HepG2 (cell line): ENCODE data around the gene RGSL1. TPM values are rescaled to one million over a fixed set of nuclear protein-coding genes. Genes with fewer than 3 reads are reported as not detected.

ENCODE experiments used
- ATAC-seq: fragments of 200-7000 bp; cut with Tn5 transposase; 3 replicates; pipeline ENCODE4 v1.9.1; 2020; ENCODE audit warnings: mild to moderate bottlenecking, moderate library complexity
- BruUV-seq: library from RNA; stranded (reverse); fragments of 400-500 nt; replicated peaks from 2 replicates; lab custom pipeline; 2021; lab: Mats Ljungman, UMichigan
- CTCF ChIA-PET: fragments of 300-600 bp; formaldehyde crosslinking; extraction: SDS; loops from one replicate; lab custom pipeline; 2021; ENCODE audit warnings: low total read pairs, inconsistent platforms, low intra/inter-chr PET ratio; lab: Yijun Ruan, JAX
- POLR2A ChIA-PET: fragments of 350-600 bp; sonication (Branson Sonifier 250); formaldehyde crosslinking; loops from one replicate; lab custom pipeline; 2020; ENCODE audit warnings: antibody characterized with exemption, inconsistent platforms; lab: Yijun Ruan, JAX
- DNase-seq: peaks from one replicate; pipeline ENCODE4 v3.0.0-alpha.2; 2015; ENCODE audit warnings: low spot score
- FAIRE-seq: peaks from 3 replicates; lab custom pipeline; 2011; peaks lifted over from hg19 to GRCh38; lab: Jason Lieb, UNC
- H2AFZ ChIP-seq: one replicate; pipeline ENCODE4 v1.6.1; 2011; ENCODE audit warnings: low read length, inconsistent platforms
- H3K27ac ChIP-seq: fragments of 300-600 bp; 3 replicates; pipeline ENCODE4 v1.8.0; 2011; ENCODE audit warnings: mixed run types, mild to moderate bottlenecking, mixed read lengths, low read length, inconsistent platforms; ENCODE audit not compliant: insufficient read depth; ENCODE audit errors: extremely low read length
- H3K27me3 ChIP-seq, 2 experiments: fragments of 200-600 bp in 1 of 2; 2 replicates in 1 of 2; 3 replicates in 1 of 2; pipeline versions ENCODE4 v1.6.0 to v1.8.0; 2011; ENCODE audit warnings: low read length in 2 of 2, mild to moderate bottlenecking in 2 of 2, moderate library complexity in 2 of 2, inconsistent platforms in 1 of 2; ENCODE audit not compliant: insufficient read depth in 2 of 2, control insufficient read depth in 1 of 2
- H3K36me3 ChIP-seq, 2 experiments: fragments of 200-600 bp in 1 of 2; replicated peaks in 1 of 2; 2 replicates in 1 of 2; 3 replicates in 1 of 2; pipeline versions ENCODE4 v1.5.1 to v1.8.0; 2011; ENCODE audit warnings: low read length in 2 of 2, inconsistent platforms in 1 of 2; ENCODE audit not compliant: insufficient read depth in 2 of 2, control insufficient read depth in 1 of 2
- H3K4me1 ChIP-seq: 2 replicates; pipeline ENCODE4 v1.5.1; 2012; ENCODE audit warnings: low read length, inconsistent platforms; ENCODE audit not compliant: insufficient read depth
- H3K4me2 ChIP-seq: 2 replicates; pipeline ENCODE4 v1.6.0; 2011; ENCODE audit warnings: low read depth, low read length, inconsistent platforms
- H3K4me3 ChIP-seq, 3 experiments: fragments of 200-600 bp in 1 of 3; sonication (generic), shearing (Covaris generic) in 1 of 3; replicated peaks in 1 of 3; 2 replicates each; pipeline ENCODE4 v1.5.1; 2011 to 2016; ENCODE audit warnings: low read length in 3 of 3, inconsistent platforms in 2 of 3, low read depth in 2 of 3, mild to moderate bottlenecking in 2 of 3, control low read depth in 1 of 3, mixed read lengths in 1 of 3; ENCODE audit not compliant: insufficient read depth in 1 of 3
- H3K79me2 ChIP-seq: one replicate; pipeline ENCODE4 v1.6.1; 2011; ENCODE audit warnings: low read length, inconsistent platforms; ENCODE audit not compliant: insufficient read depth
- H3K9ac ChIP-seq: 2 replicates; pipeline ENCODE4 v1.6.0; 2011; ENCODE audit warnings: mild to moderate bottlenecking, low read depth, low read length, inconsistent platforms; ENCODE audit not compliant: insufficient read depth
- H3K9me3 ChIP-seq: 2 replicates; pipeline ENCODE4 v1.5.1; 2012; ENCODE audit warnings: mild to moderate bottlenecking, low read length
- H4K20me1 ChIP-seq: 2 replicates; pipeline ENCODE4 v1.6.0; 2011; ENCODE audit warnings: inconsistent platforms, mild to moderate bottlenecking, low read length, moderate library complexity; ENCODE audit not compliant: insufficient read depth
- PHF8 ChIP-seq: sonication (generic); formaldehyde crosslinking; IDR thresholded peaks from 2 replicates; pipeline ENCODE4 v1.5.0; 2020; ENCODE audit warnings: missing genetic modification reagents
- WGBS: methylation state at CpG from one replicate; pipeline ENCODE4 v1.1.6; 2017; ENCODE audit warnings: low lambda C conversion rate; 5-methylcytosine and 5-hydroxymethylcytosine counted together
- in situ Hi-C: cut with HindIII; loops from 2 replicates; pipeline ENCODE4 v1.10.0; 2017; ENCODE audit warnings: low pct_unique_long_range_greater_than_20kb; ENCODE audit not compliant: extremely low pct_ligation_motif_present
- intact Hi-C: fragments of 100-400 bp; cut with micrococcal nuclease; formaldehyde crosslinking; loops from one replicate; pipeline ENCODE4 v1.10.0; 2022; ENCODE audit not compliant: unreplicated experiment
- polyA plus RNA-seq, 8 experiments: library from polyadenylated mRNA; depleted of rRNA in 3 of 8; stranded (reverse) in 7 of 8; unstranded in 1 of 8; fragments of >200 nt; fragmentation: Illumina TruSeq in 4 of 8; extraction: Trizol in 4 of 8; gene quantifications; 2 replicates each; pipeline versions ENCODE4 v1.2.1 to v1.2.3, GENCODE V29; 2011 to 2016; ENCODE audit warnings: low read depth in 4 of 8, missing spikeins in 1 of 8, mixed read lengths in 1 of 8; ENCODE audit not compliant: insufficient read depth in 1 of 8
- total RNA-seq, 5 experiments: library from RNA; depleted of rRNA; stranded (reverse); fragments of >200 nt; fragmentation: Illumina TruSeq; extraction: Trizol; gene quantifications; 2 replicates each; pipeline ENCODE4 v1.2.3, GENCODE V29; 2016; ENCODE audit warnings: low read depth in 1 of 5
- TF ChIP-seq, protein P1 (sequence below): sonication (generic); formaldehyde crosslinking; IDR thresholded peaks from 2 replicates; pipeline ENCODE4 v1.4.0; 2020; ENCODE audit warnings: mild to moderate bottlenecking, missing genetic modification reagents
- TF ChIP-seq, protein P2 (sequence below): sonication (generic); formaldehyde crosslinking; IDR thresholded peaks from 2 replicates; pipeline ENCODE4 v1.4.0; 2020; ENCODE audit warnings: mild to moderate bottlenecking, missing genetic modification reagents
- TF ChIP-seq, protein P3 (sequence below): IDR thresholded peaks from 2 replicates; pipeline ENCODE4 v1.6.1; 2016
- TF ChIP-seq, protein P4 (sequence below): sonication (generic); formaldehyde crosslinking; IDR thresholded peaks from 2 replicates; pipeline ENCODE4 v1.8.0; 2022; ENCODE audit warnings: mild to moderate bottlenecking, missing genetic modification reagents, moderate library complexity
- TF ChIP-seq, protein P5 (sequence below): fragments of 450-650 bp; IDR thresholded peaks from 2 replicates; pipeline ENCODE4 v1.6.1; 2017

Gene RGSL1
- total and polyA plus RNA-seq, 2 of the 13 experiments (the other 11 are each of a cell fraction or from before 2014, with no cell fraction given), result not detected

DNA sequence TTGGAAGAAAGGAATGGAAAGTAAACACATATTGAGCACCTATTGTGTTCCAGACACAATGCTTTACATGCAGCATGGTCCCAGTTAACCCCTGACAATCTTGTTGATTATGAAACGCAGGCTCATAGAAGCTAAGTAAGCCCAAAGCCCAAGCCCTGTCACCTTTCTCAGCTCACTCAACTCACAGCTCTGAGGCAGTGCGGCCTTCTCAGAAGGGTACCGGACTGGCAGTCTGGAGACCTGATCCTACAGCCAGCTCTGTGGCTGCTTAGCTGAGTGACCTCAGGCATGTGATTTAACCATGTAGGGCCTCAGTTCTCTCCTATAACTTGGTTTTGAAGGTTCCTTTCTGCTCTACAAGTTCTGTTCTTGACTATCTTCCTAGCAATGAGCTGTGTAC lies 139.6 kb downstream of the RGSL1 start (continued):
- TF ChIP-seq, protein P1, sequence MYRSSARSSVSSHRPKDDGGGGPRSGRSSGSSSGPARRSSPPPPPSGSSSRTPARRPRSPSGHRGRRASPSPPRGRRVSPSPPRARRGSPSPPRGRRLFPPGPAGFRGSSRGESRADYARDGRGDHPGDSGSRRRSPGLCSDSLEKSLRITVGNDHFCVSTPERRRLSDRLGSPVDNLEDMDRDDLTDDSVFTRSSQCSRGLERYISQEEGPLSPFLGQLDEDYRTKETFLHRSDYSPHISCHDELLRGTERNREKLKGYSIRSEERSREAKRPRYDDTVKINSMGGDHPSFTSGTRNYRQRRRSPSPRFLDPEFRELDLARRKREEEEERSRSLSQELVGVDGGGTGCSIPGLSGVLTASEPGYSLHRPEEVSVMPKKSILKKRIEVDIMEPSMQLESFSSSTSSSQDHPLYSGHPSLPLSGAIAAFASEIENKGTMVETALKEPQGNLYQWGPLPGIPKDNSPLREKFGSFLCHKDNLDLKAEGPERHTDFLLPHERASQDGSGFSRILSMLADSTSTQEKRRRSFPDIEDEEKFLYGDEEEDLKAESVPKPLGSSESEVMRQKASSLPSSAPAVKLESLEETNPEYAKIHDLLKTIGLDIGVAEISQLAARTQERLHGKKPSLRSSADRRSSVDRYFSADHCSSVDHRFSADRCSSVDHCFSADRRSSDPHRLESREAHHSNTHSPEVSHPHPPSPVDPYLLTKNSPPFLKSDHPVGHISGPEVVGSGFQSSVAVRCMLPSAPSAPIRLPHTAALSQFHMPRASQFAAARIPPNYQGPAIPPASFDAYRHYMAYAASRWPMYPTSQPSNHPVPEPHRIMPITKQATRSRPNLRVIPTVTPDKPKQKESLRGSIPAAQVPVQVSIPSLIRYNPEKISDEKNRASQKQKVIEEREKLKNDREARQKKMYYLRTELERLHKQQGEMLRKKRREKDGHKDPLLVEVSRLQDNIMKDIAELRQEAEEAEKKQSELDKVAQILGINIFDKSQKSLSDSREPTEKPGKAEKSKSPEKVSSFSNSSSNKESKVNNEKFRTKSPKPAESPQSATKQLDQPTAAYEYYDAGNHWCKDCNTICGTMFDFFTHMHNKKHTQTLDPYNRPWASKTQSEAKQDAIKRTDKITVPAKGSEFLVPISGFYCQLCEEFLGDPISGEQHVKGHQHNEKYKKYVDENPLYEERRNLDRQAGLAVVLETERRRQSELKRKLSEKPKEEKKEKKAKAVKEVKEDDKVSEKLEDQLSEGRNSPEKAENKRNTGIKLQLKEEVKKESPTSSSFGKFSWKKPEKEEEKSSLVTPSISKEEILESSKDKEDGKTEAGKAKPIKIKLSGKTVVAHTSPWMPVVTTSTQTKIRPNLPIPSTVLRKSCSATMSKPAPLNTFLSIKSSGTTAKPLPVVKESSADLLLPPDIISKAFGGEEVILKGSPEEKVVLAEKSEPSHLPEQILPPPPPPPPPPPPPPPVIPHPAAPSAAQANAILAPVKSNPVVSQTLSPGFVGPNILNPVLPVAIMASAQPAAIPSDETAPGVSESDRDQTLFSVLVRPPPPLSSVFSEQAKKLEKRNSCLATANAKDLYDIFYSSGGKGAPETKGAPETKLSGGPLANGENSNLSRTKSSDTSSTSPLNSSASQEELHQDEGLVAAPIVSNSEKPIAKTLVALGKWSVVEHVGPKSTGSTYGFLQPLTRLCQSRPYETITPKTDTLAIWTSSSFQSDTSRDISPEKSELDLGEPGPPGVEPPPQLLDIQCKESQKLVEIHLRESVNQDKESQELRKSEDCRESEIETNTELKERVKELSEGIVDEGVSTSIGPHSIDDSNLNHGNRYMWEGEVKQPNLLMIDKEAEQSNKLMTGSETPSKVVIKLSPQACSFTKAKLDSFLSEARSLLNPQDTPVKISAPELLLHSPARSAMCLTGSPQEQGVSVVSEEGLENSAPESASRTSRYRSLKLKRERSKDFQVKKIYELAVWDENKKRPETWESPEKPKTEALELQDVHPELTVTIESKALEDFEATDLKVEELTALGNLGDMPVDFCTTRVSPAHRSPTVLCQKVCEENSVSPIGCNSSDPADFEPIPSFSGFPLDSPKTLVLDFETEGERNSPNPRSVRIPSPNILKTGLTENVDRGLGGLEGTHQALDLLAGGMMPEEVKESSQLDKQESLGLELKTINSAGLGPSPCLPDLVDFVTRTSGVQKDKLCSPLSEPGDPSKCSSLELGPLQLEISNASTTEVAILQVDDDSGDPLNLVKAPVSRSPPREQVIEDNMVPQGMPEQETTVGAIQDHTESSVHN (CRISPR knock-in tag), result no peak
- TF ChIP-seq, protein P2, sequence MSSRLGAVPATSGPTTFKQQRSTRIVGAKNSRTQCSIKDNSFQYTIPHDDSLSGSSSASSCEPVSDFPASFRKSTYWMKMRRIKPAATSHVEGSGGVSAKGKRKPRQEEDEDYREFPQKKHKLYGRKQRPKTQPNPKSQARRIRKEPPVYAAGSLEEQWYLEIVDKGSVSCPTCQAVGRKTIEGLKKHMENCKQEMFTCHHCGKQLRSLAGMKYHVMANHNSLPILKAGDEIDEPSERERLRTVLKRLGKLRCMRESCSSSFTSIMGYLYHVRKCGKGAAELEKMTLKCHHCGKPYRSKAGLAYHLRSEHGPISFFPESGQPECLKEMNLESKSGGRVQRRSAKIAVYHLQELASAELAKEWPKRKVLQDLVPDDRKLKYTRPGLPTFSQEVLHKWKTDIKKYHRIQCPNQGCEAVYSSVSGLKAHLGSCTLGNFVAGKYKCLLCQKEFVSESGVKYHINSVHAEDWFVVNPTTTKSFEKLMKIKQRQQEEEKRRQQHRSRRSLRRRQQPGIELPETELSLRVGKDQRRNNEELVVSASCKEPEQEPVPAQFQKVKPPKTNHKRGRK (CRISPR knock-in tag), result no peak

DNA sequence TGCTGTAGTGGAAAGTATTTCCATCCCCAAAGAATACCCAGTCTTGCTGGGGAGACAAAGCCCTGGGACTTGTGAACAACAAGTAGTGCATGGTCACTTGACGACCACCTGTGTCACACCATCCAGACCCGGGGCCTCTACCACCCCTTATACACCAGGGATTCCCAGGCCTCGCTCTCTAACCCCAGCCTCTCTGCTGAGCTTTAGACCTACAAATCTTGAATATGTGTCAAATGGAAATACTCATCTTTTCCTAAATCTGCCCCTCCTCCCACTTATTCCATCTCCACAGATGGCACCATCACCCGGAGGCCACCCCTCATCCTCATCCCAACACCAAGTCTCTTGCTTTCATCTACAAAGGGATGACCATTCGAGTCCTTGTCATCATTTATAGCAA lies 140.0 kb downstream of the RGSL1 start:
- no peak for FAIRE-seq
- no peak overlapping the region for H3K9ac ChIP-seq
- no peak for TF ChIP-seq PHF8 (CRISPR knock-in tag)
- TF ChIP-seq, protein P3, sequence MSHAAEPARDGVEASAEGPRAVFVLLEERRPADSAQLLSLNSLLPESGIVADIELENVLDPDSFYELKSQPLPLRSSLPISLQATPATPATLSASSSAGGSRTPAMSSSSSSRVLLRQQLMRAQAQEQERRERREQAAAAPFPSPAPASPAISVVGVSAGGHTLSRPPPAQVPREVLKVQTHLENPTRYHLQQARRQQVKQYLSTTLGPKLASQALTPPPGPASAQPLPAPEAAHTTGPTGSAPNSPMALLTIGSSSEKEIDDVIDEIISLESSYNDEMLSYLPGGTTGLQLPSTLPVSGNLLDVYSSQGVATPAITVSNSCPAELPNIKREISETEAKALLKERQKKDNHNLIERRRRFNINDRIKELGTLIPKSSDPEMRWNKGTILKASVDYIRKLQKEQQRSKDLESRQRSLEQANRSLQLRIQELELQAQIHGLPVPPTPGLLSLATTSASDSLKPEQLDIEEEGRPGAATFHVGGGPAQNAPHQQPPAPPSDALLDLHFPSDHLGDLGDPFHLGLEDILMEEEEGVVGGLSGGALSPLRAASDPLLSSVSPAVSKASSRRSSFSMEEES, result no peak
- TF ChIP-seq, protein P4, sequence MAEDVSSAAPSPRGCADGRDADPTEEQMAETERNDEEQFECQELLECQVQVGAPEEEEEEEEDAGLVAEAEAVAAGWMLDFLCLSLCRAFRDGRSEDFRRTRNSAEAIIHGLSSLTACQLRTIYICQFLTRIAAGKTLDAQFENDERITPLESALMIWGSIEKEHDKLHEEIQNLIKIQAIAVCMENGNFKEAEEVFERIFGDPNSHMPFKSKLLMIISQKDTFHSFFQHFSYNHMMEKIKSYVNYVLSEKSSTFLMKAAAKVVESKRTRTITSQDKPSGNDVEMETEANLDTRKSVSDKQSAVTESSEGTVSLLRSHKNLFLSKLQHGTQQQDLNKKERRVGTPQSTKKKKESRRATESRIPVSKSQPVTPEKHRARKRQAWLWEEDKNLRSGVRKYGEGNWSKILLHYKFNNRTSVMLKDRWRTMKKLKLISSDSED (CRISPR knock-in tag), result no peak
- TF ChIP-seq, protein P5, sequence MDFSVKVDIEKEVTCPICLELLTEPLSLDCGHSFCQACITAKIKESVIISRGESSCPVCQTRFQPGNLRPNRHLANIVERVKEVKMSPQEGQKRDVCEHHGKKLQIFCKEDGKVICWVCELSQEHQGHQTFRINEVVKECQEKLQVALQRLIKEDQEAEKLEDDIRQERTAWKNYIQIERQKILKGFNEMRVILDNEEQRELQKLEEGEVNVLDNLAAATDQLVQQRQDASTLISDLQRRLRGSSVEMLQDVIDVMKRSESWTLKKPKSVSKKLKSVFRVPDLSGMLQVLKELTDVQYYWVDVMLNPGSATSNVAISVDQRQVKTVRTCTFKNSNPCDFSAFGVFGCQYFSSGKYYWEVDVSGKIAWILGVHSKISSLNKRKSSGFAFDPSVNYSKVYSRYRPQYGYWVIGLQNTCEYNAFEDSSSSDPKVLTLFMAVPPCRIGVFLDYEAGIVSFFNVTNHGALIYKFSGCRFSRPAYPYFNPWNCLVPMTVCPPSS, result no peak

More for the DNA sequence above, 140.0 kb downstream of the RGSL1 start:
- Histone ChIP-seq H3K4me2 (no peak overlapping the region), H3K79me2 (no peaks in the 10 kb centered on the region), H3K9me3 (no peaks in the 10 kb centered on the region), H3K27me3 (no peaks in the 10 kb centered on the region), H4K20me1 (no peaks in the 10 kb centered on the region), H2AFZ (no peak overlapping the region), H3K36me3 (no peaks in the 10 kb centered on the region), H3K27ac (no peak overlapping the region), H3K4me3 (no peak overlapping the region), H3K4me1 (peaks cover 9% of the 10 kb centered on the region)
- DNase-seq, result no peak
- intact Hi-C loops, result no loop called here
- ChIA-PET CTCF (no interaction called here), POLR2A (no interaction called here)
- no peak for ATAC-seq
- in situ Hi-C loops, result loop anchor here (10.0 kb wide), 1 partner anchor 145 kb away; no protein-coding TSS in a partner anchor
- no TSS peak for BruUV-seq
- 15% methylated on average over 4 of the region's 5 CpGs for WGBS
